HG03097 (cell line): ENCODE results near the gene USP2.

Source experiments
- ATAC-seq: cut with Tn5 transposase; IDR thresholded peaks from one replicate; pipeline ENCODE4 v1.9.1; 2021; ENCODE audit not compliant: unreplicated experiment, low FRiP score

Gene USP2

GRCh38 chr11:119366690-119367620 is 14.5 kb downstream of the USP2 start:
- ATAC-seq: no peak

- ATAC-seq: no peak
These were observed 16.4 kb downstream of the USP2 start for GRCh38 chr11:119365071-119365591.

DNA sequence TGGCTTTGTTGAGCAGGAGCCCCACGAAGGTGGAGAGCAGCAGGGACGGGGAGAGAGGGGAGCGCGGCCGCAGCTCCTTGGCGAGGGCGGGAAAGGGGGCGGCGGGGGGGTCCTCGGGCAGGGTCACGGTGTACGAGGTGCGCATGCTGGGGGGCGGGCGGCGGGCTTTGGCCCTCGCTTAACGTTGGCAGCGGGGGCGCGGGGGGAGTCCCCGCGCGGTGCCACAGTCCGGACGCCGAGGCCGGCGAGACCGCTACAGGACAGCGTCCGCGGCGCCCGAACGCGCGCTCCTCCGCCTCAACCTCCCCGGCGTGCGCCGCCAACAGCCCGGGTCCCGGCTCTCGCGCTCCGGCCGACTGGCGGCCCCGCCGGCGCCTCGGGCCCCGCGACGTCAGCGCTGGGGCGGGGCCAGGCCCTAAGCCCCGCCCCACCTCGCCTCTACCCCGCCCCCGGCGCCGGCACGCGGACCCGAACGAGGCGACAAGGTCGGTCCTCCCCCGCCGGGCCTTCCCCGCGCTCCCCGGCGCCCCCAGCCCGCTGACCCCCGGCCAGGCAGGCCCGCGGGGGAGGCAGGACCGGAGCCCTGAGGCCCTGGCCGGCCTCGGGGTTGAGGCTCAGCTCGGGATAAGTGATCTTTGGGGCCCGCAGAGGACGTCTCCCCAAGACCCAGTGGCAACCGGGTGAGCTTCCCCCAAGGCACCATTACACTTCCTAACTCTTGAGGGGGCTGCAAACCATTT is 17.5 kb downstream of the USP2 start:
- no peak for ATAC-seq

DNA sequence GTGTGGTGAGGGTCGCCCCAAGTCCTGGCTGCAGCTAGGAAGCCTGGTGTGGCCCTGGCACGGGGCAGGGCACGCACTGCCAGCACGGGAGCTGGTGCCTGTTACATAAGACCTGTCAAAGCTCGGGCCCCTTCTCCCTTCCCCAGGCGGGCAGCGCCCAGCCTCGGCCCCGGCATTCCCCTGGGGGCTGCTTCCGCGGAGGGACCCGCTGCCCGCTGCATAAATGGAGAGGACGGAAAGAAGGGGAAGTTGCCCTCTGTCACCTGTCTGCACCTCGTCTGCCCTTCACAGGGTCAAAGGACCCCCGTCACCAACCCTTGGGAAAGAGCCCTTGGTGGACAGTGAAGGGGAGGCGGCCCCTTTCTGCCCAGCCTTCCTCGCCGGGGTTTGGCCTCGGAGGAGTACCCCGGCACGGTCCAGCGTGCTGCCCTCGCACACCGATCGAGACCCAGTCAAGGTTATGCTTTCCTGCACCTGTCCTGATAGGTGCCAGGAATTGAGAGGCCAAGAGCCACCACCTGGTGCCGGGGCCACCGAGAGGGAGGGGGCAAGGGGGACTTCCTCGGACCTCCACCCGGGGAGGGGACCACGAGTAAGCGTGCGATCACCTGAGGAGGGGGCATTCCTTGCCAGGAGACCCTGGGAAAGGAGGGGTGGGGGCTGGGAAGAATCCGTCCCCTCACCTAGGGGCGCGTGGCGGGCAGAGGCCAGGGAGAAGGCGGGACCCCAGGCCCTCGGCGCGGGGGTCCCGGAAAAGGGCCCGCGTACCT is 18.2 kb downstream of the USP2 start:
- ATAC-seq: no peak

- ATAC-seq: no peak
These were observed 18.8 kb downstream of the USP2 start for GRCh38 chr11:119362741-119363080.

DNA sequence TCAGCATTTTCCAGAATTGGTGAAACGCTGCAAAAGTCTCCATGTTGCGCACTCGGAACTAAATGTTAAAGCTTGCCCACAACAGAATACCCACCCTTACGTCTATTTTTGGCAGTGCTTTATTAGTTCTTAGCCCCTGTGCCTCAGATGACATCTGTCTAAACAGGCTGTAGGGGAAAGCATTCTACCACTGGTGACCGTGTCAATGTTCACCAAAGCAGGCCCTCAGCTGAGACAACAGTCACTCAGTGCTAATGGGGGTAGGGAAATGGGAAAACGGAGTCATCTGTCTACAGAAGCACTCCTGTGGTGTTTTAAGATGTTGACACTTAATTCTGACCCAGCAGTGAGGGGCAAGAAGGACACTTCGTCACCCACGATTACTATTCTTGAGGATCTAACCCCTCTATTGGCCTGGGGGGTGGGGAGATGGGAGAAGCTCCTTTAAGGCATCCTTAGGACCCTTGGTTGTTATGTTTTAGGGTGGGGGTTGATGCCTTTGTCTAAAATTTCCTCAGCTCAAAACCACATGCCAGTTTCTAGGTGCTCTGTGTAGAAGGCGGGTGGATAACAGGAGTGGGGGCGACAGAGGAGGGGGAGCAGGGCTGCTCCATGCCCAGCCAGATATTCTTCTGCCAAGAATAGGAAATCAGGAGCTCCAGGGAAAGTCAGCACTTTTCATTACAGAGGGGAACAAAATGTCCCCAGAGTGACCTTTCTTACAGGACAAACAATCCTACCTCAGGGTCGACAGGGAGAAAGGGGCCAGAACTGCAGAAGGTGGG is 19.4 kb downstream of the USP2 start:
- no peak for ATAC-seq

DNA sequence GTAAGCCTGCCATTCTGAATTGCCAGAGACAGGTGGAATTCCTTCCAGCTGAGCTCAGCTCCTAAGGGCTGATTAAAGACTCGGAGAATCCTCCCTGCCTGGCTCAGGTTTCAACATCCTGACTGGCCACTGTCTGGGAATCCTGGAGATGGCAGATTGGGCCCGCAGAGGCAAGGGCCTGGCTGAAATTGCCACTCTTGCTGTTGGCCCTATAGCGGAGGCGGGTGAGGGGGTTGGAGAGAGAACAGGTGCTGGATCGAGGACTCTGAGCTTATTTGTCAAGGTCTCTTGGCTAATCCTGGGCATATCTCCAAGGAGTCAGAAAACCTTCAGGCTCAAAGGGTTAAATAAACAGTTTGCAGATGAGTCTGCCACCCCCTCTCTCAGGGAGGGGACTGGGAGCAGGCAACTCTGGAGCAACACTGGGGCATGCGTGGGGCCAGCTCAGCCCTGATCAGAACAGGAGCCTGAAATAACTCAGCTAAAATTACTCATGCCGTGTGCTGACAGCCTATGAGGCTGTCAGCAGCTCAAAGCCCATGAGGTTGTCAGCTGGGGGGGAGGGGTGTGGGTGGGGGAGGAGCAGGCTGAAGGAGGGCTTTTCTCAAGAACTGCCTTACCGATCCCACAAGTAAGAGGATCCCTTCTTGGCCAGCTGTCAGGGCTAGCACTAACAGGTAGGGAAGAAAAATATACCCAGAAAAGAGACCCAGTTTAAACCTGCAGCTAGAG is 20.3 kb downstream of the USP2 start:
- ATAC-seq: no peak

GRCh38 chr11:119359365-119360214 is 21.9 kb downstream of the USP2 start:
- ATAC-seq: no peak

- ATAC-seq: no peak
These were observed 24.4 kb downstream of the USP2 start for GRCh38 chr11:119357074-119357473.

GRCh38 chr11:119356349-119357031 is 25.0 kb downstream of the USP2 start:
- peak; percentile 78 for ATAC-seq

DNA sequence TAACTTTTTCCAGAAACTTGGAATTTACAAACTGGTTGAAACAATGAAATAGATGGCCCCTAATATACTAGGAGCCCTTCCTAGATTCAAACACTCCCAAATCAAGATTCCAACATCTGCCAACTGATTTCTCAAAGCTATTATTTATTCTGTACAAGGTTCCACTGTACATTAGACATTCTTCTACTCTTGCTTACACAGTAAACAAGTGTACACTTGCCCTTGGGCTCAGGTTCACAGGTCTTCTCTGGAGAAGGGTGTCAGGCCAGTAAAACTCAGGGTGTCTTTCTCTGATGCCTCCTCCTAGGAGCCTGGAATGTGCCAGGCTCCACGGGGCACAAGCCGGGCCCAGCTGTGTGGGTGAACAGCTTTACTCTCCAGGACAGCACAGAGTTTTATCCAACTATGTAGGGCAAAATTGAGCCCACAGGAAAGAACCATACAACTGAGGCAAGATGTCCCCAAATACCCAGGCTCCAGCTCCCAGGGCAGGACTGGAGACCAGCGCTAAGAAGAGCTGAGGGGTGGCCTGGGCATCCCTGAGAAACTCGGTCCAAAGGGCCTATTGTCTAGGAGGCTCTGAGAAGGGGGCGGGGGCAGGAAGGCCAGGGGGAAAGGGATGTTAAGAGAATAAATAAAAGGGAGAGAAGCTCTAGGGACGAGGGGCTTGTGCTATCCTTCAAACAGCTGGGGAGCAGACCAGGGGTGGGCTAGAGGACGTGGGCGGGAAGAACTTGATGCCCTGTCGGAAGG is 26.2 kb downstream of the USP2 start:
- no peak for ATAC-seq

- no peak for ATAC-seq
These were observed 28.6 kb downstream of the USP2 start for GRCh38 chr11:119352857-119353260.

- ATAC-seq: no peak
These were observed 30.3 kb downstream of the USP2 start for GRCh38 chr11:119351232-119351631.

DNA sequence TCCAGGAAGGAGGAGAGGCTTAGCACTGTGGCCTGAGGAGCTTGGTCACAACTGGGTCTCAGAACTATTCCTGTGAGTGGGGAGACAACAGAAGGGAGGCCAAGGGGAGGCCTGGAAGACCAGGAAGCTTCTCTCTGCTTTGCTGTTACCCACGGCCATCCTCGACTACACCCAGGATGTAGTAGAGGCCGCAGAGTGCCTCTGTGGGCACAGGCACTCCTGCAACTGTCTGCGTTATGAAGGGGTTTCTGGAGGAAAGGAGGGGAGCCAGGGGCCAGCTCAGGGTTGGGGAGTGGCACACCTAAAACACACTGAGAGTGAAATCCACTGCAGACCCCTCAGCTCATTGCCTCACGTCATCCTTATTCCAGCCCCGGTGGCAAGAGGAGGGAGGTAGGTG is 31.2 kb downstream of the USP2 start:
- ATAC-seq: no peak

- ATAC-seq: no peak
These were observed 33.4 kb downstream of the USP2 start for GRCh38 chr11:119347940-119348605.

GRCh38 chr11:119347242-119347641 is 34.2 kb downstream of the USP2 start:
- no peak for ATAC-seq

GRCh38 chr11:119346605-119347004 is 34.9 kb downstream of the USP2 start, which contains the start of gene MFRP:
TSS of gene MFRP (minus strand) at chr11:119346705. CDS start at chr11:119346513, 192 bp downstream.
- no peak for ATAC-seq
